HCT116 (cell line): Measurements from ENCODE around the gene ACTN4. TPM values are rescaled to one million over a fixed set of nuclear protein-coding genes. Genes with fewer than 3 reads are reported as not detected.

ENCODE experiments used
- ATAC-seq: fragments of 200-7000 bp; cut with Tn5 transposase; 2 replicates; pipeline ENCODE4 v1.9.1; 2020; ENCODE audit warnings: mild to moderate bottlenecking, moderate library complexity
- BruUV-seq: library from RNA; stranded (reverse); fragments of 400-500 nt; replicated peaks from 2 replicates; lab custom pipeline; 2021; lab: Mats Ljungman, UMichigan
- CTCF ChIA-PET: fragments of 300-600 bp; sonication (Branson Sonifier 250); formaldehyde crosslinking; loops from one replicate; lab custom pipeline; 2021; ENCODE audit warnings: antibody characterized with exemption; lab: Charles Lee
- POLR2A ChIA-PET: fragments of 300-600, 350-600 bp; sonication (Branson Sonifier 250); formaldehyde crosslinking; loops from one replicate; lab custom pipeline; 2021; ENCODE audit warnings: antibody characterized with exemption; lab: Charles Lee
- RAD21 ChIA-PET, 2 experiments: fragments of 300-600 bp; sonication (Branson Sonifier 250); formaldehyde crosslinking; loops; one replicate each; lab custom pipeline; 2023; ENCODE audit warnings: low total read pairs in 2 of 2; ENCODE audit not compliant: uncharacterized antibody in 2 of 2, unreplicated experiment in 2 of 2, low non-redundant PET in 1 of 2; lab: Charles Lee
- DNase-seq: peaks from one replicate; pipeline ENCODE4 v3.0.0-alpha.2; 2010; ENCODE audit warnings: low read depth, low spot score
- H2AFZ ChIP-seq: fragments of 200-600 bp; shearing (Covaris generic), sonication (generic); 2 replicates; pipeline ENCODE4 v1.6.1; 2017; ENCODE audit warnings: low read depth, mixed run types, mixed read lengths, antibody characterized with exemption, low read length; ENCODE audit not compliant: poor library complexity, severe bottlenecking
- H3K27ac ChIP-seq: 2 replicates; pipeline ENCODE4 v1.5.1; 2012; ENCODE audit warnings: low read depth, low read length
- H3K27me3 ChIP-seq: fragments of 200-600 bp; sonication (generic); 2 replicates; pipeline ENCODE4 v1.6.1; 2016; ENCODE audit warnings: mixed run types, low read length, mixed read lengths; ENCODE audit not compliant: insufficient read depth
- H3K36me3 ChIP-seq, 2 experiments: fragments of 200-500 bp in 1 of 2; fragments of 200-600 bp in 1 of 2; sonication (Bioruptor generic) in 1 of 2; sonication (generic) in 1 of 2; 2 replicates each; pipeline versions ENCODE4 v1.5.1 to v1.6.1; 2014 to 2016; ENCODE audit warnings: low read length in 2 of 2, inconsistent platforms in 1 of 2, mixed read lengths in 1 of 2, mixed run types in 1 of 2; ENCODE audit not compliant: insufficient read depth in 2 of 2, control insufficient read depth in 1 of 2
- H3K4me1 ChIP-seq, 2 experiments: fragments of 200-600 bp in 1 of 2; sonication (generic) in 1 of 2; 2 replicates each; pipeline versions ENCODE4 v1.5.1 to v1.6.1; 2012 to 2017; ENCODE audit warnings: low read length in 2 of 2, inconsistent platforms in 1 of 2, mild to moderate bottlenecking in 1 of 2, mixed read lengths in 1 of 2, mixed run types in 1 of 2, moderate library complexity in 1 of 2; ENCODE audit not compliant: insufficient read depth in 2 of 2, control insufficient read depth in 1 of 2
- H3K4me2 ChIP-seq: fragments of 200-600 bp; sonication (generic); 2 replicates; pipeline ENCODE4 v1.6.1; 2017; ENCODE audit warnings: mixed run types, low read length, mixed read lengths
- H3K4me3 ChIP-seq, 2 experiments: fragments of 200-600 bp in 1 of 2; sonication (generic) in 1 of 2; replicated peaks in 1 of 2; 2 replicates each; pipeline ENCODE4 v1.5.1; 2011 to 2016; ENCODE audit warnings: low read length in 2 of 2, control low read depth in 1 of 2, low read depth in 1 of 2, mild to moderate bottlenecking in 1 of 2, mixed read lengths in 1 of 2, mixed run types in 1 of 2
- H3K79me2 ChIP-seq: fragments of 200-600 bp; sonication (generic); 2 replicates; pipeline ENCODE4 v1.6.1; 2017; ENCODE audit warnings: mild to moderate bottlenecking, mixed run types, low read length, moderate library complexity, mixed read lengths; ENCODE audit not compliant: insufficient read depth
- H3K9ac ChIP-seq: fragments of 200-600 bp; sonication (generic); 2 replicates; pipeline ENCODE4 v1.6.1; 2016; ENCODE audit warnings: low read length, mixed read lengths
- H3K9me2 ChIP-seq: fragments of 200-600 bp; sonication (generic), shearing (Covaris generic); 2 replicates; pipeline ENCODE4 v1.6.1; 2017; ENCODE audit warnings: mixed run types, mild to moderate bottlenecking, moderate library complexity; ENCODE audit not compliant: insufficient read depth
- H3K9me3 ChIP-seq, 2 experiments: fragments of 200-500 bp in 1 of 2; fragments of 200-600 bp in 1 of 2; sonication (Bioruptor generic) in 1 of 2; sonication (generic) in 1 of 2; 2 replicates each; pipeline ENCODE4 v1.6.1; 2014 to 2017; ENCODE audit warnings: low read length in 2 of 2, mixed read lengths in 2 of 2, inconsistent platforms in 1 of 2, low read depth in 1 of 2, mild to moderate bottlenecking in 1 of 2, mixed run types in 1 of 2, moderate library complexity in 1 of 2; ENCODE audit not compliant: control insufficient read depth in 1 of 2, insufficient read depth in 1 of 2
- H4K20me1 ChIP-seq: fragments of 200-600 bp; sonication (generic), shearing (Covaris generic); 2 replicates; pipeline ENCODE4 v1.6.1; 2017; ENCODE audit warnings: mixed run types, mild to moderate bottlenecking, moderate library complexity; ENCODE audit not compliant: insufficient read depth
- CBX3 ChIP-seq: IDR thresholded peaks from 2 replicates; pipeline ENCODE4 v1.6.1; 2012; ENCODE audit warnings: low read depth
- CEBPB ChIP-seq: IDR thresholded peaks from 2 replicates; pipeline ENCODE4 v1.6.1; 2012; ENCODE audit warnings: low read depth
- EGR1 ChIP-seq: IDR thresholded peaks from 2 replicates; pipeline ENCODE4 v1.6.1; 2012; ENCODE audit warnings: low read depth
- ELF1 ChIP-seq: IDR thresholded peaks from 2 replicates; pipeline ENCODE4 v1.6.1; 2012; ENCODE audit warnings: low read depth, borderline replicate concordance
- EZH2 ChIP-seq: fragments of 200-600 bp; sonication (generic); IDR thresholded peaks from 2 replicates; pipeline ENCODE4 v1.6.1; 2017; ENCODE audit warnings: antibody characterized with exemption, mixed run types
- EZH2phosphoT487 ChIP-seq: fragments of 200-600 bp; IDR thresholded peaks from 2 replicates; pipeline ENCODE4 v1.6.1; 2018; ENCODE audit warnings: antibody characterized with exemption, borderline replicate concordance
- FOSL1 ChIP-seq: IDR thresholded peaks from 2 replicates; pipeline ENCODE4 v1.6.1; 2012; ENCODE audit warnings: low read depth
- MAX ChIP-seq: IDR thresholded peaks from 2 replicates; pipeline ENCODE4 v1.6.1; 2012
- POLR2A ChIP-seq: IDR thresholded peaks from 2 replicates; pipeline ENCODE4 v1.7.0; 2011; ENCODE audit warnings: borderline replicate concordance; ENCODE audit not compliant: insufficient read depth, insufficient read length; ENCODE audit errors: extremely low read depth
- POLR2AphosphoS5 ChIP-seq: IDR thresholded peaks from 2 replicates; pipeline ENCODE4 v1.6.1; 2011; ENCODE audit warnings: mild to moderate bottlenecking, low read depth, low read length, moderate library complexity
- RAD21 ChIP-seq: IDR thresholded peaks from 2 replicates; pipeline ENCODE4 v1.6.1; 2012; ENCODE audit warnings: low read depth, mild to moderate bottlenecking
- SIN3A ChIP-seq: IDR thresholded peaks from 2 replicates; pipeline ENCODE4 v1.6.1; 2012; ENCODE audit warnings: low read depth
- SP1 ChIP-seq: IDR thresholded peaks from 2 replicates; pipeline ENCODE4 v1.6.1; 2012; ENCODE audit warnings: low read depth
- SRF ChIP-seq: IDR thresholded peaks from 2 replicates; pipeline ENCODE4 v1.6.1; 2012; ENCODE audit warnings: low read depth
- TCF7L2 ChIP-seq: IDR thresholded peaks from 2 replicates; pipeline ENCODE4 v1.7.0; 2011; ENCODE audit warnings: borderline replicate concordance, inconsistent platforms; ENCODE audit not compliant: insufficient read depth, insufficient read length; ENCODE audit errors: extremely low read depth
- YY1 ChIP-seq: IDR thresholded peaks from 2 replicates; pipeline ENCODE4 v1.6.1; 2011; ENCODE audit warnings: low read length, low read depth, moderate library complexity, mild to moderate bottlenecking; ENCODE audit not compliant: insufficient replicate concordance; ENCODE audit errors: extremely low read depth
- ZFX ChIP-seq: fragments of 450-650 bp; IDR thresholded peaks from 2 replicates; pipeline ENCODE4 v1.6.1; 2017
- ZNF274 ChIP-seq: fragments of 200-500 bp; sonication (Bioruptor generic); IDR thresholded peaks from 2 replicates; pipeline ENCODE4 v1.6.1; 2014; ENCODE audit warnings: mild to moderate bottlenecking, low read depth, low read length, inconsistent platforms
- intact Hi-C: fragments of 100-400 bp; cut with micrococcal nuclease; formaldehyde crosslinking; loops from 2 replicates; pipeline ENCODE4 v1.10.0; 2022
- total RNA-seq: library from RNA; stranded (reverse); gene quantifications from one replicate; pipeline ENCODE4 v1.2.1, GENCODE V29; 2021; ENCODE audit not compliant: unreplicated experiment
- TF ChIP-seq, protein P1 (sequence below): IDR thresholded peaks from 2 replicates; pipeline ENCODE4 v1.6.1; 2012; ENCODE audit warnings: low read depth
- TF ChIP-seq, protein P2 (sequence below): IDR thresholded peaks from 2 replicates; pipeline ENCODE4 v1.6.1; 2012

ACTN4 gene
- total RNA-seq, 1 experiment from 2014 or later = 651 TPM

DNA sequence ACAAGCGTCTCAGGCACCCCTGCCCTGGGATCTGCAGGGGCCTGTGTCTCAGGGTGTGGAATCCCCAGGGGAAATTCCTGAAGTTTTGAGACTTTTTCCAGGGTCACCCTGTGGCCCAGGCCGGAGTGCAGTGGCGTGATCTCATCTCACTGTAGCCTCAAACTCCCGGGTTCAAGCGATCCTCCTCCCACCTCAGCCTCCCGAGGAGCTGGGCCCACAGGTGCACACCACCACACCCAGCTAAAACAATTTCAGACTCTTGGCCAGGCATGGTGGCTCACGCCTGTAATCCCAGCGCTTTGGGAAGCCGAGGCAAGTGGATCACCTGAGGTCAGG lies 92.8 kb downstream of the ACTN4 start:
- no peak overlapping the region for H3K27ac ChIP-seq
- H3K9me3 ChIP-seq = no peaks in the 10 kb centered on the region
- no TSS peak for BruUV-seq
- no peaks in the 10 kb centered on the region for H3K36me3 ChIP-seq
- H3K27me3 ChIP-seq = no peaks in the 10 kb centered on the region
- CTCF ChIA-PET = no interaction called here
- no peak for DNase-seq
- TF ChIP-seq EGR1 = no peak
- TF ChIP-seq, protein P1, sequence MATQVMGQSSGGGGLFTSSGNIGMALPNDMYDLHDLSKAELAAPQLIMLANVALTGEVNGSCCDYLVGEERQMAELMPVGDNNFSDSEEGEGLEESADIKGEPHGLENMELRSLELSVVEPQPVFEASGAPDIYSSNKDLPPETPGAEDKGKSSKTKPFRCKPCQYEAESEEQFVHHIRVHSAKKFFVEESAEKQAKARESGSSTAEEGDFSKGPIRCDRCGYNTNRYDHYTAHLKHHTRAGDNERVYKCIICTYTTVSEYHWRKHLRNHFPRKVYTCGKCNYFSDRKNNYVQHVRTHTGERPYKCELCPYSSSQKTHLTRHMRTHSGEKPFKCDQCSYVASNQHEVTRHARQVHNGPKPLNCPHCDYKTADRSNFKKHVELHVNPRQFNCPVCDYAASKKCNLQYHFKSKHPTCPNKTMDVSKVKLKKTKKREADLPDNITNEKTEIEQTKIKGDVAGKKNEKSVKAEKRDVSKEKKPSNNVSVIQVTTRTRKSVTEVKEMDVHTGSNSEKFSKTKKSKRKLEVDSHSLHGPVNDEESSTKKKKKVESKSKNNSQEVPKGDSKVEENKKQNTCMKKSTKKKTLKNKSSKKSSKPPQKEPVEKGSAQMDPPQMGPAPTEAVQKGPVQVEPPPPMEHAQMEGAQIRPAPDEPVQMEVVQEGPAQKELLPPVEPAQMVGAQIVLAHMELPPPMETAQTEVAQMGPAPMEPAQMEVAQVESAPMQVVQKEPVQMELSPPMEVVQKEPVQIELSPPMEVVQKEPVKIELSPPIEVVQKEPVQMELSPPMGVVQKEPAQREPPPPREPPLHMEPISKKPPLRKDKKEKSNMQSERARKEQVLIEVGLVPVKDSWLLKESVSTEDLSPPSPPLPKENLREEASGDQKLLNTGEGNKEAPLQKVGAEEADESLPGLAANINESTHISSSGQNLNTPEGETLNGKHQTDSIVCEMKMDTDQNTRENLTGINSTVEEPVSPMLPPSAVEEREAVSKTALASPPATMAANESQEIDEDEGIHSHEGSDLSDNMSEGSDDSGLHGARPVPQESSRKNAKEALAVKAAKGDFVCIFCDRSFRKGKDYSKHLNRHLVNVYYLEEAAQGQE = no peak
- no peak for TF ChIP-seq CEBPB
- no peak for TF ChIP-seq POLR2A
- no peak for TF ChIP-seq SRF
- no peak for TF ChIP-seq EZH2
- no peak for TF ChIP-seq EZH2phosphoT487
- TF ChIP-seq ELF1 = no peak
- TF ChIP-seq CBX3 = no peak
- TF ChIP-seq YY1 = no peak
- TF ChIP-seq TCF7L2 = no peak
- no peak for TF ChIP-seq RAD21
- no peak for TF ChIP-seq ZNF274
- TF ChIP-seq POLR2AphosphoS5 = no peak
- TF ChIP-seq ZFX = no peak
- no peak for TF ChIP-seq MAX
- TF ChIP-seq SIN3A = no peak
- TF ChIP-seq, protein P2, sequence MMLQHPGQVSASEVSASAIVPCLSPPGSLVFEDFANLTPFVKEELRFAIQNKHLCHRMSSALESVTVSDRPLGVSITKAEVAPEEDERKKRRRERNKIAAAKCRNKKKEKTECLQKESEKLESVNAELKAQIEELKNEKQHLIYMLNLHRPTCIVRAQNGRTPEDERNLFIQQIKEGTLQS = no peak
- TF ChIP-seq FOSL1 = no peak
- no peak for TF ChIP-seq SP1
- TF ChIP-seq, all 23 proteins: peak for 0
- no peaks in the 10 kb centered on the region for H4K20me1 ChIP-seq
- peaks cover 0 to 15% of the 10 kb centered on the region in 2 experiments; a peak in 2 of 4 replicates for H3K4me1 ChIP-seq
- no peak for ATAC-seq
- intact Hi-C loops = no loop called here
- no peak overlapping the region for H3K4me3 ChIP-seq
- ChIA-PET RAD21 (no interaction called here), POLR2A (no interaction called here)
- H3K9me2 ChIP-seq = no peaks in the 10 kb centered on the region
- no peaks in the 10 kb centered on the region for H3K79me2 ChIP-seq
- no peak overlapping the region for H3K4me2 ChIP-seq
- no peak overlapping the region for H3K9ac ChIP-seq
- H2AFZ ChIP-seq = no peak overlapping the region
